H1 (cell line): ENCODE results near the gene GET3. TPM values are rescaled to one million over a fixed set of nuclear protein-coding genes. Genes with fewer than 3 reads are reported as not detected.

Experiments used
- CTCF ChIA-PET: fragments of 300-600 bp; sonication (Branson Sonifier 250); formaldehyde crosslinking; loops from one replicate; lab custom pipeline; 2021; ENCODE audit not compliant: partially characterized antibody; lab: Charles Lee
- POLR2A ChIA-PET: fragments of 300-600 bp; sonication (Branson Sonifier 250); formaldehyde crosslinking; loops from one replicate; lab custom pipeline; 2021; ENCODE audit warnings: inconsistent platforms; ENCODE audit not compliant: partially characterized antibody; lab: Charles Lee
- DNase-seq, 2 experiments: peaks; one replicate each; pipeline versions ENCODE4 v3.0.0 to v3.0.0-alpha.2; 2010 to 2022; ENCODE audit warnings: low spot score in 2 of 2, low read depth in 1 of 2, mixed read lengths in 1 of 2
- FAIRE-seq: peaks from 2 replicates; lab custom pipeline; 2011; peaks lifted over from hg19 to GRCh38; lab: Jason Lieb, UNC
- H2AFZ ChIP-seq: 2 replicates; pipeline ENCODE4 v1.8.1; 2012; ENCODE audit warnings: low read length, inconsistent platforms
- H2AK5ac ChIP-seq: 2 replicates; pipeline ENCODE4 v1.6.1; 2013; ENCODE audit warnings: low read depth, low read length
- H2BK120ac ChIP-seq: replicated peaks from 2 replicates; pipeline ENCODE3; 2013; ENCODE audit warnings: low read depth, low read length, inconsistent platforms
- H2BK12ac ChIP-seq: 2 replicates; pipeline ENCODE4 v1.6.1; 2013; ENCODE audit warnings: low read depth, low read length
- H2BK15ac ChIP-seq: 2 replicates; pipeline ENCODE4 v1.6.1; 2013; ENCODE audit warnings: low read length
- H2BK20ac ChIP-seq: 2 replicates; pipeline ENCODE4 v1.6.1; 2013; ENCODE audit warnings: low read length
- H2BK5ac ChIP-seq: 2 replicates; pipeline ENCODE4 v1.6.1; 2013; ENCODE audit warnings: low read depth, low read length
- H3K14ac ChIP-seq: 2 replicates; pipeline ENCODE4 v1.6.1; 2013; ENCODE audit warnings: inconsistent platforms; ENCODE audit not compliant: insufficient read length
- H3K18ac ChIP-seq: 2 replicates; pipeline ENCODE4 v1.6.1; 2013; ENCODE audit warnings: low read length; ENCODE audit errors: extremely low read depth
- H3K23ac ChIP-seq: 2 replicates; pipeline ENCODE4 v1.6.1; 2013; ENCODE audit warnings: inconsistent platforms; ENCODE audit not compliant: insufficient read length
- H3K23me2 ChIP-seq: 2 replicates; pipeline ENCODE4 v1.6.1; 2013; ENCODE audit warnings: low read depth, low read length
- H3K27ac ChIP-seq: 2 replicates; pipeline ENCODE4 v1.6.1; 2011; ENCODE audit warnings: low read depth, low read length, inconsistent platforms
- H3K27me3 ChIP-seq, 4 experiments: replicated peaks in 1 of 4; 1 replicate in 1 of 4; 2 replicates in 3 of 4; pipeline versions ENCODE4 v1.6.1 to v1.8.1; 2011 to 2013; ENCODE audit warnings: low read length in 3 of 4, mild to moderate bottlenecking in 3 of 4, inconsistent platforms in 2 of 4, mixed read lengths in 2 of 4, moderate library complexity in 1 of 4; ENCODE audit not compliant: control insufficient read depth in 3 of 4, insufficient read depth in 3 of 4; ENCODE audit errors: extremely low read depth in 1 of 4
- H3K36me3 ChIP-seq, 4 experiments: 2 replicates each; pipeline versions ENCODE4 v1.6.1 to v1.8.1; 2011 to 2013; ENCODE audit warnings: mild to moderate bottlenecking in 4 of 4, low read length in 3 of 4, moderate library complexity in 2 of 4, control low read depth in 1 of 4, inconsistent platforms in 1 of 4; ENCODE audit not compliant: insufficient read depth in 4 of 4, control insufficient read depth in 2 of 4
- H3K4ac ChIP-seq: replicated peaks from 2 replicates; pipeline ENCODE3; 2013; ENCODE audit warnings: low read length, low read depth, mixed read lengths, inconsistent platforms; ENCODE audit not compliant: insufficient read length
- H3K4me1 ChIP-seq, 4 experiments: replicated peaks in 1 of 4; 1 replicate in 1 of 4; 2 replicates in 3 of 4; pipeline versions ENCODE4 v1.6.1 to v1.8.1; 2011 to 2013; ENCODE audit warnings: low read length in 3 of 4, inconsistent platforms in 2 of 4, mixed read lengths in 1 of 4; ENCODE audit not compliant: insufficient read depth in 4 of 4, control insufficient read depth in 3 of 4
- H3K4me2 ChIP-seq, 2 experiments: 2 replicates each; pipeline versions ENCODE4 v1.6.1 to v1.8.1; 2011 to 2013; ENCODE audit warnings: low read depth in 2 of 2, low read length in 2 of 2, control low read depth in 1 of 2, inconsistent platforms in 1 of 2, mild to moderate bottlenecking in 1 of 2; ENCODE audit not compliant: insufficient read depth in 1 of 2
- H3K4me3 ChIP-seq, 4 experiments: fragments of 200-600, 300-600 bp in 1 of 4; sonication (generic), shearing (Covaris generic), sonication (Bioruptor Twin) in 1 of 4; 2 replicates each; pipeline versions ENCODE4 v1.5.1 to v1.8.1; 2011 to 2016; ENCODE audit warnings: low read length in 4 of 4, low read depth in 3 of 4, control low read depth in 2 of 4, inconsistent platforms in 2 of 4, mild to moderate bottlenecking in 2 of 4, mixed read lengths in 1 of 4, moderate library complexity in 1 of 4; ENCODE audit not compliant: insufficient read depth in 2 of 4; ENCODE audit errors: extremely low read depth in 1 of 4
- H3K56ac ChIP-seq: replicated peaks from 2 replicates; pipeline ENCODE3; 2013; ENCODE audit warnings: low read depth, mild to moderate bottlenecking, mixed read lengths, low read length, inconsistent platforms; ENCODE audit not compliant: insufficient read length
- H3K79me1 ChIP-seq: 2 replicates; pipeline ENCODE4 v1.6.1; 2013; ENCODE audit warnings: low read depth, low read length, control low read depth
- H3K79me2 ChIP-seq, 2 experiments: 2 replicates each; pipeline versions ENCODE4 v1.6.1 to v1.8.1; 2012 to 2013; ENCODE audit warnings: low read length in 2 of 2, mild to moderate bottlenecking in 2 of 2, inconsistent platforms in 1 of 2; ENCODE audit not compliant: insufficient read depth in 2 of 2, control insufficient read depth in 1 of 2
- H3K9ac ChIP-seq, 4 experiments: replicated peaks in 1 of 4; 1 replicate in 1 of 4; 2 replicates in 3 of 4; pipeline versions ENCODE4 v1.6.1 to v1.8.1; 2011 to 2013; ENCODE audit warnings: low read depth in 3 of 4, low read length in 3 of 4, control low read depth in 2 of 4, mild to moderate bottlenecking in 2 of 4, moderate library complexity in 2 of 4, inconsistent platforms in 1 of 4; ENCODE audit errors: extremely low read depth in 1 of 4
- H3K9me3 ChIP-seq, 2 experiments: 2 replicates each; pipeline versions ENCODE4 v1.6.1 to v1.8.1; 2012 to 2013; ENCODE audit warnings: mild to moderate bottlenecking in 2 of 2, moderate library complexity in 2 of 2, control low read depth in 1 of 2, inconsistent platforms in 1 of 2, low read depth in 1 of 2, low read length in 1 of 2, mixed read lengths in 1 of 2; ENCODE audit not compliant: insufficient read depth in 2 of 2
- H4K20me1 ChIP-seq, 2 experiments: replicated peaks in 1 of 2; 2 replicates each; pipeline versions ENCODE3 to v1.8.1; 2011 to 2013; ENCODE audit warnings: inconsistent platforms in 2 of 2, low read length in 2 of 2, mild to moderate bottlenecking in 1 of 2; ENCODE audit not compliant: insufficient read depth in 2 of 2, control insufficient read depth in 1 of 2
- H4K5ac ChIP-seq: 2 replicates; pipeline ENCODE4 v1.6.1; 2013; ENCODE audit warnings: low read length, low read depth, mixed read lengths, inconsistent platforms; ENCODE audit not compliant: insufficient read length
- H4K8ac ChIP-seq: 2 replicates; pipeline ENCODE4 v1.8.0; 2013; ENCODE audit warnings: mild to moderate bottlenecking, moderate library complexity, low read length, inconsistent platforms; ENCODE audit not compliant: insufficient read depth; ENCODE audit errors: extremely low read depth
- H4K91ac ChIP-seq: replicated peaks from 2 replicates; pipeline ENCODE3; 2013; ENCODE audit warnings: low read length, mixed read lengths, inconsistent platforms; ENCODE audit not compliant: insufficient read length
- WGBS, 2 experiments: shearing (Covaris generic) in 1 of 2; methylation state at CpG; one replicate each; pipeline versions ENCODE4 v1.1.6 to v1.1.7; 2013 to 2015; ENCODE audit warnings: low lambda C conversion rate in 2 of 2, mixed read lengths in 2 of 2, inconsistent platforms in 1 of 2, low coverage in 1 of 2, missing lambda C conversion rate in 1 of 2; ENCODE audit not compliant: insufficient replicate concordance in 2 of 2, insufficient coverage in 1 of 2, insufficient read length in 1 of 2; ENCODE audit errors: extremely low coverage in 1 of 2, missing lambda C conversion rate in 1 of 2; 5-methylcytosine and 5-hydroxymethylcytosine counted together
- polyA plus RNA-seq, 7 experiments: library from polyadenylated mRNA; depleted of rRNA in 3 of 7; stranded (reverse) in 5 of 7; unstranded in 2 of 7; fragments of >200 nt in 5 of 7; fragments of 200-250 nt in 2 of 7; gene quantifications; 1 replicate in 5 of 7; 2 replicates in 1 of 7; 4 replicates in 1 of 7; pipeline versions ENCODE4 v1.2.1 to v1.2.3, GENCODE V29; 2011 to 2013; ENCODE audit warnings: missing spikeins in 2 of 7, mixed read lengths in 2 of 7
- total RNA-seq: library from RNA; stranded (reverse); fragmentation: NEBNext Ultra II Directional; extraction: Animal tissue kit (Norgen Biotek cat#: 25700); gene quantifications from 2 replicates; pipeline ENCODE4 v1.2.1, GENCODE V29; 2021

GET3 gene
- total and polyA plus RNA-seq, 2 of the 8 experiments (the other 6 are each of a cell fraction or from before 2014, with no cell fraction given), result 105 to 297 TPM

- Histone ChIP-seq H3K56ac (no peak overlapping the region), H2AFZ (no peak overlapping the region), H3K79me1 (no peaks in the 10 kb centered on the region), H3K4me3 (no peak overlapping the region), H3K23ac (no peak overlapping the region), H2BK20ac (no peak overlapping the region), H3K23me2 (no peaks in the 10 kb centered on the region), H3K4me2 (no peak overlapping the region), H3K36me3 (peaks cover 4 to 48% (median 28%) of the 10 kb centered on the region in 4 experiments), H3K14ac (no peak overlapping the region), H2BK120ac (no peak overlapping the region), H4K8ac (no peak overlapping the region), H4K91ac (no peak overlapping the region), H4K5ac (no peak overlapping the region), H2BK5ac (no peak overlapping the region), H3K9me3 (no peaks in the 10 kb centered on the region), H3K27ac (no peak overlapping the region), H3K79me2 (no peaks in the 10 kb centered on the region), H2AK5ac (no peak overlapping the region), H3K4me1 (peaks cover 0 to 8% (median 4%) of the 10 kb centered on the region in 4 experiments; a peak in 6 of 7 replicates), H3K4ac (no peak overlapping the region), H2BK12ac (no peak overlapping the region), H3K18ac (no peak overlapping the region), H4K20me1 (peaks cover 1 to 3% of the 10 kb centered on the region in 2 experiments), H2BK15ac (no peak overlapping the region), H3K9ac (no peak overlapping the region), H3K27me3 (no peaks in the 10 kb centered on the region)
- DNase-seq (no peak), FAIRE-seq (no peak)
- POLR2A ChIA-PET, result interaction anchor here (0.9 to 9.2 kb wide), 7 partner anchors 9 to 97 kb away, joined by 3 to 70 read pairs (median 6); partner anchors contain the start of genes BEST2, GET3, PRDX2 and THSD8
- CTCF ChIA-PET, result interaction anchor here (1.0 to 17.5 kb wide), 6 partner anchors 7 to 80 kb away, joined by 3 to 288 read pairs (median 10); partner anchors contain the start of genes HOOK2, JUNB, PRDX2 and RNASEH2A
- WGBS, 2 experiments, result 93% methylated on average over 11 of the region's 11 CpGs; no CpG with 5 or more reads in 1 of the 2 experiments
These were observed 29.9 kb downstream of the GET3 start for GRCh38 chr19:12767150-12767549.
